Measurements from ENCODE around the gene CLCN4. TPM values are rescaled to one million over a fixed set of nuclear protein-coding genes. Genes with fewer than 3 reads are reported as not detected.

Gene CLCN4
- total RNA-seq, 4 donors from 2014 or later, result 7.1 to 19.1 (median 15.9) TPM

GRCh38 chrX:10128386-10128785 lies 28.4 kb upstream of the CLCN4 start:
- H3K4me1 ChIP-seq, result no peaks in the 10 kb centered on the region
- H3K27me3 ChIP-seq, result no peaks in the 10 kb centered on the region
- no peak for DNase-seq
- intact Hi-C loops (cut with DNase I), result loop anchor here (10.0 kb wide), 1 partner anchor 344 kb away; the partner anchor contains the start of gene SHROOM2
- peaks cover 5 to 8% of the 10 kb centered on the region in 2 donors for H3K36me3 ChIP-seq
- WGBS, 2 donors, result 80 to 96% methylated on average over 1 to 11 of the region's 17 CpGs
- H3K27ac ChIP-seq, result no peak overlapping the region
- TF ChIP-seq CTCF (IDR thresholded peaks at IDR 0.05), result no peak
- TF ChIP-seq POLR2A (IDR thresholded peaks at IDR 0.05), result no peak
- no peak overlapping the region for H3K4me3 ChIP-seq (replicated peaks in 1 of 3)
- no peaks in the 10 kb centered on the region for H3K9me3 ChIP-seq

GRCh38 chrX:10129229-10129628 lies 27.5 kb upstream of the CLCN4 start:
- no peak for DNase-seq
- intact Hi-C loops (cut with DNase I), result loop anchor here (10.0 kb wide), 1 partner anchor 344 kb away; the partner anchor contains the start of gene SHROOM2
- WGBS, 2 donors, result 97 to 98% methylated on average over 12 of the region's 12 CpGs
- Histone ChIP-seq H3K9me3 (no peaks in the 10 kb centered on the region), H3K4me3 (replicated peaks in 1 of 3) (no peak overlapping the region), H3K27ac (no peak overlapping the region), H3K4me1 (no peaks in the 10 kb centered on the region), H3K36me3 (peaks cover 5 to 8% of the 10 kb centered on the region in 2 donors), H3K27me3 (no peaks in the 10 kb centered on the region)
- TF ChIP-seq POLR2A (IDR thresholded peaks at IDR 0.05) (no peak), CTCF (IDR thresholded peaks at IDR 0.05) (no peak)

GRCh38 chrX:10130354-10130753 lies 26.4 kb upstream of the CLCN4 start:
- Histone ChIP-seq H3K27me3 (no peaks in the 10 kb centered on the region), H3K36me3 (peaks cover 0 to 8% of the 10 kb centered on the region in 2 donors), H3K4me1 (no peaks in the 10 kb centered on the region), H3K4me3 (replicated peaks in 1 of 3) (no peak overlapping the region), H3K27ac (no peak overlapping the region), H3K9me3 (no peaks in the 10 kb centered on the region)
- intact Hi-C loops (cut with DNase I), result no loop called here
- no peak for DNase-seq
- 80 to 89% methylated on average over 3 of the region's 3 CpGs for WGBS, 2 donors
- TF ChIP-seq CTCF (IDR thresholded peaks at IDR 0.05), result no peak
- TF ChIP-seq POLR2A (IDR thresholded peaks at IDR 0.05), result no peak

GRCh38 chrX:10133980-10134676 lies 22.6 kb upstream of the CLCN4 start:
- Histone ChIP-seq H3K36me3 (peaks cover 0 to 4% of the 10 kb centered on the region in 2 donors), H3K9me3 (no peaks in the 10 kb centered on the region), H3K27me3 (no peaks in the 10 kb centered on the region), H3K4me3 (replicated peaks in 1 of 3) (no peak overlapping the region), H3K4me1 (peaks cover 0 to 5% of the 10 kb centered on the region in 2 donors), H3K27ac (no peak overlapping the region)
- no peak for DNase-seq
- intact Hi-C loops (cut with DNase I), result no loop called here
- 97 to 99% methylated on average over 17 to 20 of the region's 20 CpGs for WGBS, 2 donors
- TF ChIP-seq POLR2A (IDR thresholded peaks at IDR 0.05) (no peak), CTCF (IDR thresholded peaks at IDR 0.05) (no peak)

- Histone ChIP-seq H3K4me3 (replicated peaks in 1 of 3) (no peak overlapping the region), H3K4me1 (peaks cover 0 to 5% of the 10 kb centered on the region in 2 donors), H3K9me3 (no peaks in the 10 kb centered on the region), H3K27me3 (no peaks in the 10 kb centered on the region), H3K36me3 (peaks cover 4 to 6% of the 10 kb centered on the region in 2 donors), H3K27ac (peak overlapping the region in 2 of 3 donors; percentile 19 to 68)
- WGBS, 2 donors, result 98 to 100% methylated on average over 2 to 7 of the region's 7 CpGs
- DNase-seq, result no peak
- no peak for TF ChIP-seq CTCF (IDR thresholded peaks at IDR 0.05)
- no peak for TF ChIP-seq POLR2A (IDR thresholded peaks at IDR 0.05)
- intact Hi-C loops (cut with DNase I), result no loop called here
These were observed 21.9 kb upstream of the CLCN4 start for GRCh38 chrX:10134921-10135320.
